ENCODE data around the gene EIF5AL1.

EIF5AL1 gene

DNA sequence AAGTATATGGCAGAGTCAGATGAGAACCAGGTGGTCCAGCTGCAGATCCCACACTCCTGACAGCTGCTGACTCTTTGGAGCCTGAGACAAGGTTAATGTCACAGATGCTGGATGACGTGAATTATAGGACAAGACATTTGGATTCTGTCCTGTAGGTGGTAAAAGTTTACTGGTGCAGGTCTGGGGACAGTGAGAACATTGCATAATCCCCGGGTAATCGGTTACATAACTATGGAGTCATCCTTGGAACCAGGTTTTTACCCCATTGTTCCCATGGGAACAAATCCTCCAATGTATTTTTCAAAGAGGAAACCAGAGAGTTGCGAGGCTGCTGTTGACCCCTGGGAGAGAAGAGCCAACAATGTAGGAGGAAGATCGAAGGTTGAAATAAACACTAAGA lies 39.4 kb upstream of the EIF5AL1 start:
- Histone ChIP-seq H3K4me1 (ENCODE audit: control insufficient read depth in 1 of 2, insufficient read depth in 2 of 2, low read length in 2 of 2) (no peaks in the 10 kb centered on the region), H3K27me3 (ENCODE audit: insufficient read depth, low read length) (no peaks in the 10 kb centered on the region), H2BK120ac (ENCODE audit: insufficient read depth, low read length, poor library complexity) (no peak overlapping the region), H2AFZ (ENCODE audit: insufficient read depth, low read length, poor library complexity) (no peak overlapping the region), H2BK5ac (ENCODE audit: low read depth, low read length, poor library complexity) (no peak overlapping the region), H3K27ac (ENCODE audit: low read depth, low read length) (no peak overlapping the region), H3K79me2 (ENCODE audit: control insufficient read depth, insufficient read depth, low read length, poor library complexity) (no peaks in the 10 kb centered on the region), H3K36me3 (ENCODE audit: control insufficient read depth in 1 of 2, insufficient read depth in 2 of 2, low read length in 2 of 2) (no peaks in the 10 kb centered on the region), H2AK5ac (ENCODE audit: low read length) (no peak overlapping the region), H2BK12ac (ENCODE audit: low read length) (no peak overlapping the region), H3K9me3 (ENCODE audit: insufficient read depth, low read depth, low read length) (no peaks in the 10 kb centered on the region), H3K4me2 (ENCODE audit: low read length) (no peak overlapping the region), H4K12ac (ENCODE audit: low read depth, low read length) (no peak overlapping the region), H3K23ac (ENCODE audit: low read length) (no peak overlapping the region), H3K4me3 (ENCODE audit: low read depth, low read length) (no peak overlapping the region), H4K91ac (ENCODE audit: low read depth, low read length) (no peak overlapping the region), H3K9ac (ENCODE audit: low read length) (no peak overlapping the region), H3K4ac (ENCODE audit: low read depth, low read length) (no peak overlapping the region), H3K14ac (ENCODE audit: low read length) (no peak overlapping the region), H3K79me1 (ENCODE audit: low read length) (no peaks in the 10 kb centered on the region), H4K8ac (ENCODE audit: low read depth, low read length) (no peak overlapping the region), H3K18ac (ENCODE audit: low read length) (no peak overlapping the region)
- no peak for DNase-seq
- WGBS (ENCODE audit: extremely low coverage, insufficient coverage, insufficient read length), result no CpG with 5 or more reads among the region's 5 CpGs

DNA sequence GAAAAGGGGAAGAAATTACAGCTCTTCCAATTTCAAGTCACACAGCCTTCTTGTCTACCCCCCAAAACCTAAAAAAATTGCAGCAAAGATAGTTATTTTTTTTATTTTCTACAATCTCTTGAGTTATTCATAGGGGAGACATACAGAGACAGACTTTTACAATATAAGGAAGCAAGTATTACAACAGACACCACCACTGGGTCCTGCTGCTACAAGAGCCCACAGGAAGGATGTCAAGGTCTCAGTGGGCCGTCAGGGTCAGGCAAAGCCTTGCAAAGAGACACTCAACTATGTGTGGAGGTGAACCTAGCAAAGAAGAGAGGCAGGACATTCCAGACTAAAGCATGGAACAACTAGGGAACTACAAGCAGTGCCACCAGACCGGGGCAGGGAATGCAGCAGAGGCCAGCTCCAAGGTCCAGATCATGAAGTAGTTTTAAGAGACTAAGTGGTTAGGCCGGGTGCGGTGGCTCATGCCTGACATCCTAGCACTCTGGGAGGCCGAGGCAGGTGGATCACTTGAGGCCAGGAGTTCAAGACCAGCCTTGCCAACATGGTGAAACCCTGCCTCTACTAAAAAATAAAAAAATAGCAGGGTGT lies 38.7 kb upstream of the EIF5AL1 start:
- H2AK5ac ChIP-seq (ENCODE audit: low read length), result no peak overlapping the region
- H3K14ac ChIP-seq (ENCODE audit: low read length), result no peak overlapping the region
- DNase-seq, result no peak
- no peak overlapping the region for H4K12ac ChIP-seq (ENCODE audit: low read depth, low read length)
- no peaks in the 10 kb centered on the region for H3K4me1 ChIP-seq (ENCODE audit: control insufficient read depth in 1 of 2, insufficient read depth in 2 of 2, low read length in 2 of 2)
- no peak overlapping the region for H3K4me3 ChIP-seq (ENCODE audit: low read depth, low read length)
- no peaks in the 10 kb centered on the region for H3K79me1 ChIP-seq (ENCODE audit: low read length)
- H3K27me3 ChIP-seq (ENCODE audit: insufficient read depth, low read length), result no peaks in the 10 kb centered on the region
- H3K4ac ChIP-seq (ENCODE audit: low read depth, low read length), result no peak overlapping the region
- H2BK120ac ChIP-seq (ENCODE audit: insufficient read depth, low read length, poor library complexity), result no peak overlapping the region
- WGBS (ENCODE audit: extremely low coverage, insufficient coverage, insufficient read length), result no CpG with 5 or more reads among the region's 5 CpGs
- no peak overlapping the region for H3K4me2 ChIP-seq (ENCODE audit: low read length)
- no peak overlapping the region for H4K91ac ChIP-seq (ENCODE audit: low read depth, low read length)
- no peak overlapping the region for H2BK5ac ChIP-seq (ENCODE audit: low read depth, low read length, poor library complexity)
- no peaks in the 10 kb centered on the region for H3K36me3 ChIP-seq (ENCODE audit: control insufficient read depth in 1 of 2, insufficient read depth in 2 of 2, low read length in 2 of 2)
- H3K9me3 ChIP-seq (ENCODE audit: insufficient read depth, low read depth, low read length), result no peaks in the 10 kb centered on the region
- H2AFZ ChIP-seq (ENCODE audit: insufficient read depth, low read length, poor library complexity), result no peak overlapping the region
- no peaks in the 10 kb centered on the region for H3K79me2 ChIP-seq (ENCODE audit: control insufficient read depth, insufficient read depth, low read length, poor library complexity)
- no peak overlapping the region for H3K27ac ChIP-seq (ENCODE audit: low read depth, low read length)
- no peak overlapping the region for H3K9ac ChIP-seq (ENCODE audit: low read length)
- H2BK12ac ChIP-seq (ENCODE audit: low read length), result no peak overlapping the region
- no peak overlapping the region for H3K23ac ChIP-seq (ENCODE audit: low read length)
- no peak overlapping the region for H3K18ac ChIP-seq (ENCODE audit: low read length)
- H4K8ac ChIP-seq (ENCODE audit: low read depth, low read length), result no peak overlapping the region

DNA sequence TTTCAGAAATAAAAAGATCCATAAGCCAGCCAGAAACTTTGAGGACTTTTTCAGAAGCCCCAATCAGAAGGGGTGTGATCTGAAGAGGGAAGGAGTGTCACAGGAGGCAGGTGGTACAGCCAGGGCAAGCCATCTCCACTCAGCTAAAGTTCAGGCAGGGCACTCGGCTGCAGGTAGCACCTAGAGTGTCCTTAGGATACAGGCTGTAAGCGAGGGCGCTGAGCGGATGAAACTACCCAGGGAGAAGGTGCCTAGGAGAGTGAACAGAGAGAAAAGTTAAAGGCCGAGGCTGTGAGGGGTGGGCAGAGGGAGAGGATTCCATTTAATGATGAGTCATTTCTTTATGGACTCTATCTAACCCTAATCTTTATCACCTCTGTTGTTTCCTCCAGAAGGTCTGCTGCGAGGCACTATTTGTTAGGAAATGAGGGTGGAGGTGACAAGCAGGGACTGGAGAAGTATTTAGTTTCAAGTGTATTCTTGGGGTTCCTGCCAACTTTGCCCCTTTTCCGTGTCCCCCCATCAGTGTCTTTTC lies 37.1 kb upstream of the EIF5AL1 start:
- no CpG with 5 or more reads among the region's 7 CpGs for WGBS (ENCODE audit: extremely low coverage, insufficient coverage, insufficient read length)
- H3K9ac ChIP-seq (ENCODE audit: low read length), result no peak overlapping the region
- DNase-seq, result no peak

DNA sequence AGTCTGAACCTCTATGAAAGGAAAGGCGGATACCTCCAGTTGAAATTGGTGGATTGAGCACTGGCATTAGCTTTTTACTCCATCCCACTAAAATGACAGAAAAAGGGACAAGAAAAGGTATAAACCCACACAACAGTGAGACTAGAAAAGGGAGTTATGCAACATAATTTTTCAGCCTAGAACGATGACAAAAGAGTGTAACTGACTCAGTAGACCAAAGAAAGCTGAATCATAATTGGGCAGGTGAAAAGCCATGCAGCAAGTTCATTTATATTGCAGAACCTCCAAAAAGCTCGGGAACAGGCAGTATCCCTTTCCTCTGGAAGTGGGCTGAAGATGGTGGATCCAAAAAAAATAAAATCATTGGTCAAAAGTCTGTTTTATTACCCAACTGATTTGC lies 36.5 kb upstream of the EIF5AL1 start:
- H2AFZ ChIP-seq (ENCODE audit: insufficient read depth, low read length, poor library complexity), result no peak overlapping the region

More for the DNA sequence above, 37.1 kb upstream of the EIF5AL1 start:
- no peak overlapping the region for H4K8ac ChIP-seq (ENCODE audit: low read depth, low read length)
- H4K12ac ChIP-seq (ENCODE audit: low read depth, low read length), result no peak overlapping the region
- no peak overlapping the region for H3K4ac ChIP-seq (ENCODE audit: low read depth, low read length)
- no peak overlapping the region for H2AK5ac ChIP-seq (ENCODE audit: low read length)
- no peak overlapping the region for H2BK120ac ChIP-seq (ENCODE audit: insufficient read depth, low read length, poor library complexity)
- no peaks in the 10 kb centered on the region for H3K9me3 ChIP-seq (ENCODE audit: insufficient read depth, low read depth, low read length)
- H2BK12ac ChIP-seq (ENCODE audit: low read length), result no peak overlapping the region
- no peak overlapping the region for H3K14ac ChIP-seq (ENCODE audit: low read length)
- H3K18ac ChIP-seq (ENCODE audit: low read length), result no peak overlapping the region
- no peaks in the 10 kb centered on the region for H3K36me3 ChIP-seq (ENCODE audit: control insufficient read depth in 1 of 2, insufficient read depth in 2 of 2, low read length in 2 of 2)
- H4K91ac ChIP-seq (ENCODE audit: low read depth, low read length), result no peak overlapping the region
- H3K79me2 ChIP-seq (ENCODE audit: control insufficient read depth, insufficient read depth, low read length, poor library complexity), result no peaks in the 10 kb centered on the region
- no peak overlapping the region for H3K4me3 ChIP-seq (ENCODE audit: low read depth, low read length)
- H3K27me3 ChIP-seq (ENCODE audit: insufficient read depth, low read length), result no peaks in the 10 kb centered on the region
- H3K4me2 ChIP-seq (ENCODE audit: low read length), result no peak overlapping the region
- no peak overlapping the region for H3K27ac ChIP-seq (ENCODE audit: low read depth, low read length)
- H3K23ac ChIP-seq (ENCODE audit: low read length), result no peak overlapping the region
- no peak overlapping the region for H2BK5ac ChIP-seq (ENCODE audit: low read depth, low read length, poor library complexity)
- no peak overlapping the region for H2AFZ ChIP-seq (ENCODE audit: insufficient read depth, low read length, poor library complexity)
- no peaks in the 10 kb centered on the region for H3K79me1 ChIP-seq (ENCODE audit: low read length)
- no peaks in the 10 kb centered on the region for H3K4me1 ChIP-seq (ENCODE audit: control insufficient read depth in 1 of 2, insufficient read depth in 2 of 2, low read length in 2 of 2)

More for the DNA sequence above, 36.5 kb upstream of the EIF5AL1 start:
- no peak overlapping the region for H3K18ac ChIP-seq (ENCODE audit: low read length)
- H3K9me3 ChIP-seq (ENCODE audit: insufficient read depth, low read depth, low read length), result no peaks in the 10 kb centered on the region
- H2BK12ac ChIP-seq (ENCODE audit: low read length), result no peak overlapping the region
- no peak overlapping the region for H3K27ac ChIP-seq (ENCODE audit: low read depth, low read length)
- H2AK5ac ChIP-seq (ENCODE audit: low read length), result no peak overlapping the region
- no peak overlapping the region for H3K4me3 ChIP-seq (ENCODE audit: low read depth, low read length)
- no peaks in the 10 kb centered on the region for H3K4me1 ChIP-seq (ENCODE audit: control insufficient read depth in 1 of 2, insufficient read depth in 2 of 2, low read length in 2 of 2)
- H3K4ac ChIP-seq (ENCODE audit: low read depth, low read length), result no peak overlapping the region
- no peak overlapping the region for H3K23ac ChIP-seq (ENCODE audit: low read length)
- no peak for DNase-seq
- H3K79me2 ChIP-seq (ENCODE audit: control insufficient read depth, insufficient read depth, low read length, poor library complexity), result no peaks in the 10 kb centered on the region
- no peaks in the 10 kb centered on the region for H3K36me3 ChIP-seq (ENCODE audit: control insufficient read depth in 1 of 2, insufficient read depth in 2 of 2, low read length in 2 of 2)
- no peak overlapping the region for H3K9ac ChIP-seq (ENCODE audit: low read length)
- WGBS (ENCODE audit: extremely low coverage, insufficient coverage, insufficient read length), result no CpG with 5 or more reads among the region's 3 CpGs
- no peaks in the 10 kb centered on the region for H3K27me3 ChIP-seq (ENCODE audit: insufficient read depth, low read length)
- H3K79me1 ChIP-seq (ENCODE audit: low read length), result no peaks in the 10 kb centered on the region
- no peak overlapping the region for H2BK120ac ChIP-seq (ENCODE audit: insufficient read depth, low read length, poor library complexity)
- H2BK5ac ChIP-seq (ENCODE audit: low read depth, low read length, poor library complexity), result no peak overlapping the region
- H3K4me2 ChIP-seq (ENCODE audit: low read length), result no peak overlapping the region
- no peak overlapping the region for H4K8ac ChIP-seq (ENCODE audit: low read depth, low read length)
- H4K91ac ChIP-seq (ENCODE audit: low read depth, low read length), result no peak overlapping the region
- H3K14ac ChIP-seq (ENCODE audit: low read length), result no peak overlapping the region
- H4K12ac ChIP-seq (ENCODE audit: low read depth, low read length), result no peak overlapping the region
